GM23248 (cell line): Measurements from ENCODE around the gene PGM2L1. TPM values are rescaled to one million over a fixed set of nuclear protein-coding genes. Genes with fewer than 3 reads are reported as not detected.
A peak's percentile ranks its signal among the peaks of the same experiment; 100 is the strongest.

Experiments
- DNase-seq: peaks from one replicate; pipeline ENCODE4 v3.0.0-alpha.2; 2015
- H2AFZ ChIP-seq: fragments of 200-600 bp; sonication (generic); 2 replicates; pipeline ENCODE4 v1.6.1; 2016; ENCODE audit warnings: antibody characterized with exemption
- H3F3A ChIP-seq: fragments of 200-600 bp; sonication (generic); 2 replicates; pipeline ENCODE4 v1.6.1; 2016; ENCODE audit warnings: mild to moderate bottlenecking, antibody characterized with exemption, mixed run types; ENCODE audit not compliant: insufficient read depth
- H3K27ac ChIP-seq: fragments of 200-600 bp; sonication (generic); 2 replicates; pipeline ENCODE4 v1.5.1; 2016; ENCODE audit warnings: mild to moderate bottlenecking
- H3K27me3 ChIP-seq: fragments of 200-600 bp; sonication (generic); replicated peaks from 2 replicates; pipeline ENCODE4 v1.6.1; 2016; ENCODE audit warnings: mild to moderate bottlenecking; ENCODE audit not compliant: insufficient read depth
- H3K36me3 ChIP-seq: fragments of 200-600 bp; sonication (generic); 2 replicates; pipeline ENCODE4 v1.6.1; 2016; ENCODE audit warnings: low read depth, mild to moderate bottlenecking
- H3K4me1 ChIP-seq: fragments of 200-600 bp; sonication (generic); 2 replicates; pipeline ENCODE4 v1.6.1; 2016; ENCODE audit warnings: mild to moderate bottlenecking; ENCODE audit not compliant: insufficient read depth
- H3K4me2 ChIP-seq: fragments of 200-600 bp; sonication (generic); one replicate; pipeline ENCODE4 v1.6.1; 2016; ENCODE audit warnings: mild to moderate bottlenecking; ENCODE audit not compliant: unreplicated experiment
- H3K4me3 ChIP-seq: fragments of 200-600 bp; sonication (generic); 2 replicates; pipeline ENCODE4 v1.5.1; 2016; ENCODE audit warnings: mild to moderate bottlenecking
- H3K79me2 ChIP-seq: fragments of 200-600 bp; sonication (generic); 2 replicates; pipeline ENCODE4 v1.6.1; 2016; ENCODE audit warnings: mild to moderate bottlenecking; ENCODE audit not compliant: insufficient read depth
- H3K9ac ChIP-seq: fragments of 200-600 bp; sonication (generic); 2 replicates; pipeline ENCODE4 v1.6.1; 2016; ENCODE audit warnings: mild to moderate bottlenecking
- H3K9me2 ChIP-seq: fragments of 200-600 bp; sonication (generic); 2 replicates; pipeline ENCODE4 v1.6.1; 2016; ENCODE audit warnings: mixed run types, mild to moderate bottlenecking, moderate library complexity; ENCODE audit not compliant: insufficient read depth
- H3K9me3 ChIP-seq: fragments of 200-600 bp; sonication (generic); one replicate; pipeline ENCODE4 v1.6.1; 2017; ENCODE audit warnings: low read depth
- H4K20me1 ChIP-seq: fragments of 200-600 bp; sonication (generic); 2 replicates; pipeline ENCODE4 v1.6.0; 2016; ENCODE audit not compliant: insufficient read depth
- EZH2 ChIP-seq: fragments of 200-600 bp; sonication (generic); IDR thresholded peaks from 2 replicates; pipeline ENCODE4 v1.6.1; 2018; ENCODE audit warnings: antibody characterized with exemption, mild to moderate bottlenecking; ENCODE audit not compliant: insufficient read depth, poor library complexity, severe bottlenecking
- EZH2phosphoT487 ChIP-seq: fragments of 200-600 bp; sonication (generic); IDR thresholded peaks from 2 replicates; pipeline ENCODE4 v1.6.1; 2018; ENCODE audit warnings: antibody characterized with exemption, moderate library complexity, mild to moderate bottlenecking, low read depth; ENCODE audit not compliant: insufficient read depth
- WGBS, 2 experiments: methylation state at CpG; one replicate each; pipeline ENCODE4 v1.1.6; 2015 to 2017; ENCODE audit warnings: low lambda C conversion rate in 2 of 2, low coverage in 1 of 2; ENCODE audit errors: missing lambda C conversion rate in 2 of 2; 5-methylcytosine and 5-hydroxymethylcytosine counted together
- in situ Hi-C: fragments of 300-500 bp; cut with MboI; formaldehyde crosslinking; loops from 2 replicates; pipeline ENCODE4 v1.15.0; 2020
- polyA plus RNA-seq: library from polyadenylated mRNA; unstranded; fragments of >200 nt; fragmentation: Nextera tagmentation; extraction: Ambion mirVana; gene quantifications from 2 replicates; pipeline ENCODE4 v1.2.1, GENCODE V29; 2016
- total RNA-seq: library from RNA; depleted of rRNA; stranded (reverse); fragments of >200 nt; shearing (Covaris generic); gene quantifications from 2 replicates; pipeline ENCODE4 v1.2.3, GENCODE V29; 2014

PGM2L1 gene
- total and polyA plus RNA-seq, 2 experiments from 2014 or later: 4.7 to 5.2 TPM

- TF ChIP-seq EZH2 (no peak), EZH2phosphoT487 (no peak)
- H3K4me2 ChIP-seq: no peak overlapping the region
- H3K27me3 ChIP-seq: no peaks in the 10 kb centered on the region
- in situ Hi-C loops: no loop called here
- H3K79me2 ChIP-seq: peaks cover 20% of the 10 kb centered on the region
- H3K4me3 ChIP-seq: no peak overlapping the region
- H3F3A ChIP-seq: 0 out of 2 replicates have a peak, but pooled peaks cover 11% of the 10 kb centered on the region
- no peaks in the 10 kb centered on the region for H3K4me1 ChIP-seq
- no peaks in the 10 kb centered on the region for H4K20me1 ChIP-seq
- H3K27ac ChIP-seq: no peak overlapping the region
- no peaks in the 10 kb centered on the region for H3K9me3 ChIP-seq
- no peaks in the 10 kb centered on the region for H3K36me3 ChIP-seq
- no peak overlapping the region for H2AFZ ChIP-seq
- DNase-seq: no peak
- no peaks in the 10 kb centered on the region for H3K9me2 ChIP-seq
- no peak overlapping the region for H3K9ac ChIP-seq
- 91% methylated on average over 8 of the region's 8 CpGs for WGBS, 2 experiments
Observed at GRCh38 chr11:74392256-74392655, 6.0 kb downstream of the PGM2L1 start.

DNA sequence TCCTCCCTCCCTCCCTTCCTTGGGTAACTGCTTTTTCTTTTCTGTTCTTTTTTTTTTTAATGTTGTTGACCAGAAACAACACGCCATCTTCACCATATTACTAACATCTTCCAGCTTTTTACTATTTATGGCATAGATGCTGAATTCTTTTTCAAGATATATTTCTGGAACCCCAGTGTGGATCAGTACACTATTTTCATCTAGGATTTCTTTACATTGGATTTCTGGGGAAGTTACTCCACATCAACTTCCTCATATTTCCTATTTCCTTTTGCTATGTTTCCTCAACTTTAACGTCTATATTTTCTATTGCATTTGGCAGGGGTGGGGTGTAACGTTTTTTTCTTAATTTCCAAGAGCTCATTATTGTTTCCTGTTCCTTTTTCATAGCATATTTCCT lies 7.0 kb downstream of the PGM2L1 start:
- H3K27ac ChIP-seq: no peak overlapping the region
- no peaks in the 10 kb centered on the region for H4K20me1 ChIP-seq
- no peaks in the 10 kb centered on the region for H3K27me3 ChIP-seq
- H3K79me2 ChIP-seq: peaks cover 20% of the 10 kb centered on the region
- 67 to 70% methylated on average over 3 of the region's 3 CpGs for WGBS, 2 experiments
- no peaks in the 10 kb centered on the region for H3K36me3 ChIP-seq
- no peak overlapping the region for H2AFZ ChIP-seq
- no peaks in the 10 kb centered on the region for H3K4me1 ChIP-seq
- no peak overlapping the region for H3K4me2 ChIP-seq
- in situ Hi-C loops: no loop called here
- H3F3A ChIP-seq: 0 out of 2 replicates have a peak, but pooled peaks cover 11% of the 10 kb centered on the region
- no peak overlapping the region for H3K4me3 ChIP-seq
- H3K9me2 ChIP-seq: no peaks in the 10 kb centered on the region
- no peak for DNase-seq
- no peaks in the 10 kb centered on the region for H3K9me3 ChIP-seq
- TF ChIP-seq EZH2phosphoT487: no peak
- TF ChIP-seq EZH2: no peak
- no peak overlapping the region for H3K9ac ChIP-seq

- Histone ChIP-seq H3K9me3 (no peaks in the 10 kb centered on the region), H3K9me2 (no peaks in the 10 kb centered on the region), H3K27me3 (no peaks in the 10 kb centered on the region), H3F3A (0 out of 2 replicates have a peak, but pooled peaks cover 11% of the 10 kb centered on the region), H3K36me3 (no peaks in the 10 kb centered on the region), H3K4me1 (no peaks in the 10 kb centered on the region), H3K4me3 (no peak overlapping the region), H3K9ac (no peak overlapping the region), H3K27ac (no peak overlapping the region), H3K79me2 (peaks cover 20% of the 10 kb centered on the region), H2AFZ (no peak overlapping the region), H4K20me1 (no peaks in the 10 kb centered on the region), H3K4me2 (no peak overlapping the region)
- 69 to 71% methylated on average over 2 of the region's 2 CpGs for WGBS, 2 experiments
- TF ChIP-seq EZH2phosphoT487: no peak
- TF ChIP-seq EZH2: no peak
- in situ Hi-C loops: no loop called here
- no peak for DNase-seq
Observed at GRCh38 chr11:74390697-74391096, 7.5 kb downstream of the PGM2L1 start.

GRCh38 chr11:74388678-74389327 lies 9.4 kb downstream of the PGM2L1 start:
- no peaks in the 10 kb centered on the region for H4K20me1 ChIP-seq
- no peaks in the 10 kb centered on the region for H3K4me1 ChIP-seq
- 0 out of 2 replicates have a peak overlapping the region, but pooled peaks have one; percentile 6 for H2AFZ ChIP-seq
- no peak overlapping the region for H3K27ac ChIP-seq
- in situ Hi-C loops: loop anchor here (10.0 kb wide), 1 partner anchor 46 kb away; no protein-coding TSS in a partner anchor
- no peak overlapping the region for H3K9ac ChIP-seq
- no peaks in the 10 kb centered on the region for H3K27me3 ChIP-seq
- TF ChIP-seq EZH2phosphoT487: no peak
- no peak for TF ChIP-seq EZH2
- DNase-seq: peak; percentile 72
- H3K79me2 ChIP-seq: peaks cover 10% of the 10 kb centered on the region
- H3K9me2 ChIP-seq: no peaks in the 10 kb centered on the region
- WGBS, 2 experiments: 0 to 3% methylated on average over 2 of the region's 2 CpGs
- no peaks in the 10 kb centered on the region for H3K36me3 ChIP-seq
- H3F3A ChIP-seq: 0 out of 2 replicates have a peak, but pooled peaks cover 11% of the 10 kb centered on the region
- no peak overlapping the region for H3K4me3 ChIP-seq
- H3K4me2 ChIP-seq: no peak overlapping the region
- H3K9me3 ChIP-seq: no peaks in the 10 kb centered on the region
